ENCODE measurements around the gene CNR2.

CNR2 gene

GRCh38 chr1:23930270-23930669, 17.1 kb upstream of the CNR2 start:
- TF ChIP-seq REST (IDR thresholded peaks at IDR 0.05; ENCODE audit: insufficient read depth in 1 of 2, low read depth in 2 of 2, low read length in 2 of 2) (no peak), FOXP2 (optimal IDR thresholded peaks at IDR 0.05; ENCODE audit: borderline replicate concordance, extremely low read depth, extremely low read length, insufficient read depth) (no peak), TAF1 (IDR thresholded peaks at IDR 0.05; ENCODE audit: borderline replicate concordance, insufficient read depth, low read length) (no peak), POLR2AphosphoS5 (IDR thresholded peaks at IDR 0.05; ENCODE audit: low read depth, low read length) (no peak), SIN3A (IDR thresholded peaks at IDR 0.05; ENCODE audit: borderline replicate concordance, insufficient read depth, low read length) (no peak)

- no peak for TF ChIP-seq FOXP2 (optimal IDR thresholded peaks at IDR 0.05; ENCODE audit: borderline replicate concordance, extremely low read depth, extremely low read length, insufficient read depth)
- TF ChIP-seq POLR2AphosphoS5 (IDR thresholded peaks at IDR 0.05; ENCODE audit: low read depth, low read length) = no peak
- TF ChIP-seq SIN3A (IDR thresholded peaks at IDR 0.05; ENCODE audit: borderline replicate concordance, insufficient read depth, low read length) = no peak
- no peak for TF ChIP-seq REST (IDR thresholded peaks at IDR 0.05; ENCODE audit: insufficient read depth in 1 of 2, low read depth in 2 of 2, low read length in 2 of 2)
- no peak for TF ChIP-seq TAF1 (IDR thresholded peaks at IDR 0.05; ENCODE audit: borderline replicate concordance, insufficient read depth, low read length)
Observed at GRCh38 chr1:23928789-23929188, 15.6 kb upstream of the CNR2 start.

- TF ChIP-seq SIN3A (IDR thresholded peaks at IDR 0.05; ENCODE audit: borderline replicate concordance, insufficient read depth, low read length) = no peak
- TF ChIP-seq POLR2AphosphoS5 (IDR thresholded peaks at IDR 0.05; ENCODE audit: low read depth, low read length) = no peak
- TF ChIP-seq REST (IDR thresholded peaks at IDR 0.05; ENCODE audit: insufficient read depth in 1 of 2, low read depth in 2 of 2, low read length in 2 of 2) = no peak
- TF ChIP-seq FOXP2 (optimal IDR thresholded peaks at IDR 0.05; ENCODE audit: borderline replicate concordance, extremely low read depth, extremely low read length, insufficient read depth) = no peak
- no peak for TF ChIP-seq TAF1 (IDR thresholded peaks at IDR 0.05; ENCODE audit: borderline replicate concordance, insufficient read depth, low read length)
Observed at GRCh38 chr1:23927097-23927496, 13.9 kb upstream of the CNR2 start.

- TF ChIP-seq TAF1 (IDR thresholded peaks at IDR 0.05; ENCODE audit: borderline replicate concordance, insufficient read depth, low read length) (no peak), SIN3A (IDR thresholded peaks at IDR 0.05; ENCODE audit: borderline replicate concordance, insufficient read depth, low read length) (no peak), REST (IDR thresholded peaks at IDR 0.05; ENCODE audit: insufficient read depth in 1 of 2, low read depth in 2 of 2, low read length in 2 of 2) (no peak), FOXP2 (optimal IDR thresholded peaks at IDR 0.05; ENCODE audit: borderline replicate concordance, extremely low read depth, extremely low read length, insufficient read depth) (no peak), POLR2AphosphoS5 (IDR thresholded peaks at IDR 0.05; ENCODE audit: low read depth, low read length) (no peak)
Observed at GRCh38 chr1:23925279-23925678, 12.1 kb upstream of the CNR2 start.

DNA sequence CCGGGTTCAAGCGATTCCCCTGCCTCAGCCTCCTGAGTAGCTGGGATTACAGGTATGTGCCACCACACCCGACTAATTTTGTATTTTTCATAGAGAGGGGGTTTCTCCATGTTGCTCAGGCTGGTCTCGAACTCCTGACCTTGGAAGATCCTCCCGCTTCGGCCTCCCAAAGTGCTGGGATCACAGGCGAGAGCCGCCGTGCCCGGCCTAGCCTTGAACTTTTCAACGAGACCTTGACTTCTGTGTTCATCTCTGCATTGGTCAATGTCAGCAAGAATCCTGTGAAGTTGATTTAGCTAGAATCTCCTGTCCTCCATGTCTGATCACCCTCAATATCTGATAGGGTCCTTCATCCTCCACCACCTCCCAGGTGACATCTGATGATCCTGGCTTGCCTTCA, 11.4 kb upstream of the CNR2 start:
- TF ChIP-seq POLR2AphosphoS5 (IDR thresholded peaks at IDR 0.05; ENCODE audit: low read depth, low read length) = no peak
- no peak for TF ChIP-seq SIN3A (IDR thresholded peaks at IDR 0.05; ENCODE audit: borderline replicate concordance, insufficient read depth, low read length)
- TF ChIP-seq FOXP2 (optimal IDR thresholded peaks at IDR 0.05; ENCODE audit: borderline replicate concordance, extremely low read depth, extremely low read length, insufficient read depth) = no peak
- TF ChIP-seq REST (IDR thresholded peaks at IDR 0.05; ENCODE audit: insufficient read depth in 1 of 2, low read depth in 2 of 2, low read length in 2 of 2) = no peak
- TF ChIP-seq TAF1 (IDR thresholded peaks at IDR 0.05; ENCODE audit: borderline replicate concordance, insufficient read depth, low read length) = no peak
